Activated CD8-positive, alpha-beta memory T cell treated with anti-CD3 and anti-CD28 coated beads, Interleukin-2, amount 50 U/mL, for 1 hour (primary cell): ENCODE results near the gene PRRT2.
A peak's percentile ranks its signal among the peaks of the same experiment; 100 is the strongest.

ENCODE experiments used
- DNase-seq: peaks from one replicate; pipeline ENCODE4 v3.0.0-alpha.2; 2020; ENCODE audit errors: extremely low read depth

PRRT2 gene

DNA sequence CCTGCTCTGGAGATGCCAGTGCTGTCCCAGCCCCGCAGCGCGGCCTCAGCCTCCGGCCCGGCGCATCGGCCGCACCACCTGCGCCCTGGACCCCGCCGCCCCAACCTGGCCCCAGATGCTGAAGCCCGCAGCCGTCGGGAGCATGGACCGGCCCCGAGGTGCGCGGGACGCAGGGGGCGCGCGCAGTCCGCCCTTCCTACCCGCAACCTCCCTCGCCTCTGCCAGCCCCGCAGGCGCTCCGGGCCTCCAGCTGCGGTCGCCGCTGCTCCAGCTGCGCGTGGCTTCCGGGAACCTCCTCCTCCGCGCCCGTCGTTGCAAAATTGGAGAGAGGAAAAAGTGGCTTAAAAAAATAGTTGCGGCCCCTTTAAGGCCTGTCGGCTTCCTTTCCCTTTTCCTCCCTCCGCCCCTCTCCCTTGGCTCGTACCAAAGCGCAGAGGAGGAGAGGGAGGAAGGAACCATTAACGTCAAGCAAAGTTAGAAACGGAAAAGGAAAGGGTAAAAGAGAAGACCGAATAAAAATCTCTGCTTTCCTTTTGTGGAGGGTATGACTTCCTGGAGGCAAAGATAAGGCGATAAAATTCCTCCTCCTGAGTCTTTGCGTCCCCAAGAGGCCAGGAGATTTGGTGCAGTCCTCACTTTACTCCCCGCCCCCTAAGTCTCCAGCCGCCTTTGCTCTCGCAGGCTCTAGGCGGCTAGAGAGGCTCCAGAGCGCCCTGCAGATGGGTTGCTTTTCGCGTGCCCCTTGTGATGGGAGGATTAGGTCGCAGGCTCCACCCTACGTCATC is 51.1 kb downstream of the PRRT2 start, which contains the start of gene CDIPT:
Gene CDIPT (minus strand): TSS at position 343 of the 785 bp plus-strand sequence. CDS start 369 bp downstream, outside the sequence.
- DNase-seq: peak; percentile 78

- DNase-seq: no peak
Measured at GRCh38 chr16:29863669-29863984, 51.6 kb downstream of the PRRT2 start.

DNA sequence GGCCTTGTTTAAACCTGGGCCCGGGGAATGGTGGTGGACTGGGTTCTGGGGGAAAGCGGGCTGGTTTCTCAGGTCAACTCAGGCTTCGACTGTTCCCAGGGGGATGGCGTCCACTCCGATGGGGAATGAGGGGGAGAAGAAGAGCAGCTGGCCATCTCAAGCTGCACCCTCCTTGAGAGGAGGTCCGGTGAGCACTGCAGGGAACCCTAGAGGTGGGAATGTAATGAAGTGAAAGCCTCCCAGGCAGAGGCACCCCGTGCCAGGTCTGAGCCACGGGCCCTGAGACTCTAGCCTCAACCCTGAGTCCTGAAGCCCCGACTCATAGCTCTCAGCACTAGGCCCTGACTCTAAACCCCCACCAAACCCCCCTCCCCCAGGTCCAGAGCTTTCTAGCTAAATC is 52.2 kb downstream of the PRRT2 start:
- DNase-seq: no peak
